K562 (cell line): ENCODE results near the gene NMNAT1. TPM values are rescaled to one million over a fixed set of nuclear protein-coding genes. Genes with fewer than 3 reads are reported as not detected.
A peak's percentile ranks its signal among the peaks of the same experiment; 100 is the strongest.
"Not testable (repeated sequence)": the region's sequence is repeated elsewhere in the genome, so short reads cannot be mapped to it uniquely, and the experiment has no call there.

Source experiments
- ATAC-seq: fragments of 200-7000 bp; cut with Tn5 transposase; 3 replicates; pipeline ENCODE4 v1.9.1; 2020; ENCODE audit warnings: moderate library complexity
- BruUV-seq: library from RNA; stranded (reverse); fragments of 400-500 nt; replicated peaks from 2 replicates; lab custom pipeline; 2021; lab: Mats Ljungman, UMichigan
- CTCF ChIA-PET: fragments of 300-600 bp; formaldehyde crosslinking; extraction: SDS; loops from one replicate; lab custom pipeline; 2021; ENCODE audit warnings: low intra/inter-chr PET ratio; lab: Yijun Ruan, JAX
- POLR2A ChIA-PET: fragments of 300-600, 350-650 bp; sonication (Branson Sonifier 250); formaldehyde crosslinking; extraction: SDS; loops from one replicate; lab custom pipeline; 2021; ENCODE audit warnings: antibody characterized with exemption, inconsistent platforms; lab: Yijun Ruan, JAX
- DNase-seq, 4 experiments: peaks; one replicate each; pipeline versions ENCODE4 v3.0.0 to v3.0.0-alpha.2; 2011 to 2018; ENCODE audit warnings: low spot score in 3 of 4, mixed read lengths in 3 of 4; ENCODE audit errors: extremely low read depth in 1 of 4
- FAIRE-seq: peaks from 2 replicates; lab custom pipeline; 2011; peaks lifted over from hg19 to GRCh38; lab: Jason Lieb, UNC
- H2AFZ ChIP-seq: 2 replicates; pipeline ENCODE4 v1.6.0; 2011; ENCODE audit warnings: low read depth, low read length, control low read depth, inconsistent platforms
- H3K27ac ChIP-seq: fragments of 200-600 bp; 3 replicates; pipeline ENCODE4 v1.8.0; 2011; ENCODE audit warnings: low read depth, mild to moderate bottlenecking, control low read depth, inconsistent platforms, low read length, moderate library complexity, mixed read lengths; ENCODE audit errors: extremely low read depth
- H3K27me3 ChIP-seq, 2 experiments: fragments of 300-600 bp in 1 of 2; 2 replicates in 1 of 2; 3 replicates in 1 of 2; pipeline versions ENCODE4 v1.6.0 to v1.8.0; 2011; ENCODE audit warnings: inconsistent platforms in 2 of 2, low read length in 2 of 2, mild to moderate bottlenecking in 1 of 2, mixed read lengths in 1 of 2, moderate library complexity in 1 of 2; ENCODE audit not compliant: control insufficient read depth in 2 of 2, insufficient read depth in 2 of 2
- H3K36me3 ChIP-seq: fragments of 300-600 bp; 3 replicates; pipeline ENCODE4 v1.8.0; 2011; ENCODE audit warnings: mild to moderate bottlenecking, low read length, inconsistent platforms; ENCODE audit not compliant: control insufficient read depth, insufficient read depth
- H3K4me1 ChIP-seq, 2 experiments: fragments of 200-600 bp in 1 of 2; replicated peaks in 1 of 2; 2 replicates in 1 of 2; 3 replicates in 1 of 2; pipeline versions ENCODE4 v1.5.1 to v1.8.0; 2011; ENCODE audit warnings: inconsistent platforms in 2 of 2, low read length in 2 of 2, mild to moderate bottlenecking in 1 of 2, mixed read lengths in 1 of 2, moderate library complexity in 1 of 2; ENCODE audit not compliant: control insufficient read depth in 2 of 2, insufficient read depth in 2 of 2
- H3K4me2 ChIP-seq: 2 replicates; pipeline ENCODE4 v1.6.1; 2011; ENCODE audit warnings: low read length, control low read depth, inconsistent platforms, mixed read lengths; ENCODE audit not compliant: insufficient read depth
- H3K4me3 ChIP-seq: fragments of 200-600 bp; sonication (generic), shearing (Covaris generic); 2 replicates; pipeline ENCODE4 v1.5.1; 2016; ENCODE audit warnings: control low read depth, inconsistent platforms
- H3K79me2 ChIP-seq: fragments of 200-600 bp; 3 replicates; pipeline ENCODE4 v1.8.0; 2011; ENCODE audit warnings: low read length, inconsistent platforms; ENCODE audit not compliant: control insufficient read depth, insufficient read depth
- H3K9ac ChIP-seq, 2 experiments: 2 replicates each; pipeline versions ENCODE4 v1.6.0 to v1.6.1; 2011; ENCODE audit warnings: low read depth in 2 of 2, low read length in 2 of 2, control low read depth in 1 of 2, inconsistent platforms in 1 of 2, mild to moderate bottlenecking in 1 of 2, mixed read lengths in 1 of 2; ENCODE audit not compliant: insufficient read depth in 1 of 2
- H3K9me1 ChIP-seq: one replicate; pipeline ENCODE4 v1.6.0; 2011; ENCODE audit warnings: inconsistent platforms, mild to moderate bottlenecking, low read length, moderate library complexity; ENCODE audit not compliant: control insufficient read depth, insufficient read depth
- H3K9me3 ChIP-seq: replicated peaks from 2 replicates; pipeline ENCODE4 v1.5.1; 2011; ENCODE audit warnings: low read depth, low read length, inconsistent platforms; ENCODE audit not compliant: control insufficient read depth, insufficient read depth
- H4K20me1 ChIP-seq: replicated peaks from 2 replicates; pipeline ENCODE4 v1.6.1; 2011; ENCODE audit warnings: low read length, inconsistent platforms, mixed read lengths; ENCODE audit not compliant: control insufficient read depth, insufficient read depth
- ELF2 ChIP-seq: fragments of 250-450 bp; sonication (Bioruptor Pico); IDR thresholded peaks from 2 replicates; pipeline ENCODE4 v1.5.0; 2021; ENCODE audit warnings: mild to moderate bottlenecking
- ETS1 ChIP-seq: conservative IDR thresholded peaks from 2 replicates; pipeline ENCODE4 v1.6.1; 2011; ENCODE audit warnings: low read depth, mild to moderate bottlenecking, low read length; ENCODE audit not compliant: control insufficient read depth
- ZNF121 ChIP-seq: sonication (generic); formaldehyde crosslinking; conservative IDR thresholded peaks from 2 replicates; pipeline ENCODE4 v1.8.0; 2022; ENCODE audit warnings: missing genetic modification reagents
- ZNF354B ChIP-seq: fragments of 250-450 bp; sonication (Bioruptor Pico); IDR thresholded peaks from 2 replicates; pipeline ENCODE4 v1.4.0; 2020
- WGBS: fragments of 100-300 bp; shearing (Covaris generic); methylation state at CpG from one replicate; pipeline ENCODE4 v1.1.6; 2016; ENCODE audit warnings: low coverage, mixed read lengths; ENCODE audit not compliant: insufficient coverage; ENCODE audit errors: missing lambda C conversion rate; 5-methylcytosine and 5-hydroxymethylcytosine counted together
- in situ Hi-C: fragments of 300-500 bp; cut with MboI; formaldehyde crosslinking; loops from 4 replicates; pipeline ENCODE4 v1.15.0; 2018; ENCODE audit warnings: inconsistent platforms, mixed read lengths
- intact Hi-C: fragments of 100-400 bp; cut with micrococcal nuclease; formaldehyde crosslinking; loops from 2 replicates; pipeline ENCODE4 v1.14.2; 2022
- polyA plus RNA-seq, 8 experiments: library from polyadenylated mRNA; depleted of rRNA in 4 of 8; stranded (reverse) in 5 of 8; unstranded in 3 of 8; fragments of >200 nt; fragmentation: Nextera tagmentation in 2 of 8; fragmentation: Illumina TruSeq in 1 of 8; extraction: Ambion mirVana in 2 of 8; extraction: Trizol in 1 of 8; gene quantifications; 2 replicates each; pipeline versions ENCODE4 v1.2.1 to v1.2.3, GENCODE V29; 2011 to 2014; ENCODE audit warnings: inconsistent platforms in 1 of 8, missing spikeins in 1 of 8
- total RNA-seq, 7 experiments: library from RNA; depleted of rRNA in 6 of 7; stranded (reverse); fragments of >200 nt in 6 of 7; fragmentation: Illumina TruSeq in 2 of 7; extraction: Trizol in 2 of 7; gene quantifications; 2 replicates each; pipeline versions ENCODE4 v1.2.1 to v1.2.3, GENCODE V29; 2011 to 2021; ENCODE audit warnings: low replicate concordance in 1 of 7

The NMNAT1 gene
- total and polyA plus RNA-seq, 9 of the 15 experiments (the other 6 are each of a cell fraction or from before 2014, with no cell fraction given): 5.1 to 14.6 (median 12.1) TPM

- no TSS peak for BruUV-seq
- Histone ChIP-seq H3K9me3 (no peaks in the 10 kb centered on the region; the same call in 1 of the 2 replicates), H3K36me3 (no peaks in the 10 kb centered on the region), H3K4me3 (no peak overlapping the region), H3K4me1 (peaks cover 0 to 5% of the 10 kb centered on the region in 2 experiments; a peak in 2 of 5 replicates), H4K20me1 (no peaks in the 10 kb centered on the region), H3K4me2 (no peak overlapping the region), H2AFZ (no peak overlapping the region), H3K27me3 (no peaks in the 10 kb centered on the region), H3K9me1 (no peaks in the 10 kb centered on the region), H3K9ac (no peak overlapping the region)
- no peak for DNase-seq
- TF ChIP-seq ZNF354B (CRISPR knock-in tag): no peak
- no peak for TF ChIP-seq ETS1
- TF ChIP-seq, all 486 proteins: peak for 0
- in situ Hi-C loops (no loop called here), intact Hi-C loops (no loop called here)
- ChIA-PET CTCF (no interaction called here), POLR2A (interaction anchor here (0.7 kb wide), 1 partner anchor 15 kb away, joined by 3 read pairs; no protein-coding TSS in a partner anchor)
- no peak for FAIRE-seq
- Histone ChIP-seq H3K79me2 (no peaks in the 10 kb centered on the region), H3K27ac (no peak overlapping the region)
- ATAC-seq: no peak
Measured at GRCh38 chr1:10019561-10019960, 76.3 kb downstream of the NMNAT1 start.

GRCh38 chr1:10020086-10020485 lies 76.8 kb downstream of the NMNAT1 start:
- Histone ChIP-seq H3K79me2 (no peaks in the 10 kb centered on the region), H3K4me3 (no peak overlapping the region), H3K27ac (no peak overlapping the region), H4K20me1 (no peaks in the 10 kb centered on the region), H3K4me2 (no peak overlapping the region), H3K9me1 (no peaks in the 10 kb centered on the region), H3K9me3 (no peaks in the 10 kb centered on the region; the same call in 1 of the 2 replicates), H3K4me1 (peaks cover 0 to 5% of the 10 kb centered on the region in 2 experiments; a peak in 2 of 5 replicates), H3K9ac (no peak overlapping the region), H2AFZ (no peak overlapping the region), H3K36me3 (no peaks in the 10 kb centered on the region), H3K27me3 (no peaks in the 10 kb centered on the region)
- peak; percentile 90 for TF ChIP-seq ZNF121 (CRISPR knock-in tag)
- no peak for TF ChIP-seq ELF2
- intact Hi-C loops (no loop called here), in situ Hi-C loops (no loop called here)
- WGBS: 11% methylated on average over 3 of the region's 3 CpGs
- CTCF ChIA-PET: no interaction called here
- ATAC-seq: no peak
- POLR2A ChIA-PET: interaction anchor here (0.6 to 0.7 kb wide), 2 partner anchors 14 to 380 kb away, joined by 3 to 4 read pairs; no protein-coding TSS in a partner anchor
- no peak for DNase-seq
- BruUV-seq: no TSS peak
- FAIRE-seq: no peak

GRCh38 chr1:10020678-10021077 lies 77.4 kb downstream of the NMNAT1 start:
- BruUV-seq, in situ Hi-C loops, H2AFZ ChIP-seq, H3K27ac ChIP-seq, DNase-seq, H3K79me2 ChIP-seq, FAIRE-seq, intact Hi-C loops, H3K4me2 ChIP-seq, H3K27me3 ChIP-seq, H3K36me3 ChIP-seq, H3K9me1 ChIP-seq, H3K4me1 ChIP-seq, H3K9me3 ChIP-seq, CTCF ChIA-PET, ATAC-seq, H3K4me3 ChIP-seq, H3K9ac ChIP-seq, H4K20me1 ChIP-seq: not testable (repeated sequence)
- POLR2A ChIA-PET: interaction anchor here (0.6 kb wide), 2 partner anchors 379 to 417 kb away, joined by 3 to 4 read pairs; no protein-coding TSS in a partner anchor
- WGBS: 32% methylated on average over 2 of the region's 2 CpGs
